ENCODE results near the gene SUSD4. TPM values are rescaled to one million over a fixed set of nuclear protein-coding genes. Genes with fewer than 3 reads are reported as not detected.

SUSD4 gene, protein sequence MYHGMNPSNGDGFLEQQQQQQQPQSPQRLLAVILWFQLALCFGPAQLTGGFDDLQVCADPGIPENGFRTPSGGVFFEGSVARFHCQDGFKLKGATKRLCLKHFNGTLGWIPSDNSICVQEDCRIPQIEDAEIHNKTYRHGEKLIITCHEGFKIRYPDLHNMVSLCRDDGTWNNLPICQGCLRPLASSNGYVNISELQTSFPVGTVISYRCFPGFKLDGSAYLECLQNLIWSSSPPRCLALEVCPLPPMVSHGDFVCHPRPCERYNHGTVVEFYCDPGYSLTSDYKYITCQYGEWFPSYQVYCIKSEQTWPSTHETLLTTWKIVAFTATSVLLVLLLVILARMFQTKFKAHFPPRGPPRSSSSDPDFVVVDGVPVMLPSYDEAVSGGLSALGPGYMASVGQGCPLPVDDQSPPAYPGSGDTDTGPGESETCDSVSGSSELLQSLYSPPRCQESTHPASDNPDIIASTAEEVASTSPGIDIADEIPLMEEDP
- under 0.01 TPM in 1 of 2 replicates, not detected in the other for total RNA-seq
- polyA plus RNA-seq = 0.33 and 0.63 TPM in 2 replicates
- 0.22 and 0.45 TPM in 2 replicates for polyA plus RNA-seq (2012)
- polyA minus RNA-seq (ENCODE audit: low replicate concordance) = not detected in 2 replicates

- Histone ChIP-seq H3K36me3 (ENCODE audit: control insufficient read depth, insufficient read depth, low read length) (no peaks in the 10 kb centered on the region), H4K20me1 (ENCODE audit: control insufficient read depth, extremely low read depth, insufficient read depth, low read length) (no peaks in the 10 kb centered on the region), H3K27ac (ENCODE audit: insufficient read depth, low read length) (no peak within 1 kb of the TSS), H3K9me3 (ENCODE audit: control insufficient read depth, insufficient read depth, low read depth, low read length) (no peaks in the 10 kb centered on the region), H3K4me1 (ENCODE audit: control insufficient read depth, extremely low read depth, insufficient read depth, low read length) (no peaks in the 10 kb centered on the region), H2AFZ (ENCODE audit: low read length) (no peak within 1 kb of the TSS), H3K4me3 (replicated peaks in 1 of 4; ENCODE audit: control extremely low read depth in 1 of 4, insufficient read depth in 1 of 4, low read depth in 3 of 4, low read length in 4 of 4) (peak within 1 kb of the TSS; percentile 17 to 33 (median 22)), H3K27me3 (ENCODE audit: control insufficient read depth, insufficient read depth, low read length) (peaks cover 37% of the 10 kb centered on the region), H3K9ac (ENCODE audit: insufficient read depth, low read length) (no peak within 1 kb of the TSS), H3K4me2 (ENCODE audit: extremely low read depth, insufficient read depth, low read length) (peak within 1 kb of the TSS; percentile 71), H3K79me2 (ENCODE audit: control insufficient read depth, insufficient read depth, low read length) (no peaks in the 10 kb centered on the region)
- peak in 1 of 2 donors; percentile 14 for DNase-seq (ENCODE audit: low read depth in 2 of 2)
- TF ChIP-seq CTCF (conservative IDR thresholded peaks at IDR 0.05 in 1 of 2, IDR thresholded peaks at IDR 0.05 in 1 of 2; ENCODE audit: low read depth in 1 of 2, low read length in 2 of 2) (no peak), EZH2 (IDR thresholded peaks at IDR 0.05; ENCODE audit: low read length, missing control alignments) (no peak)
Measured at GRCh38 chr1:223363856-223364684, at the start of gene SUSD4. Gene SUSD4 (minus strand): TSS chr1:223364176. CDS start chr1:223363425, 751 bp downstream.

DNA sequence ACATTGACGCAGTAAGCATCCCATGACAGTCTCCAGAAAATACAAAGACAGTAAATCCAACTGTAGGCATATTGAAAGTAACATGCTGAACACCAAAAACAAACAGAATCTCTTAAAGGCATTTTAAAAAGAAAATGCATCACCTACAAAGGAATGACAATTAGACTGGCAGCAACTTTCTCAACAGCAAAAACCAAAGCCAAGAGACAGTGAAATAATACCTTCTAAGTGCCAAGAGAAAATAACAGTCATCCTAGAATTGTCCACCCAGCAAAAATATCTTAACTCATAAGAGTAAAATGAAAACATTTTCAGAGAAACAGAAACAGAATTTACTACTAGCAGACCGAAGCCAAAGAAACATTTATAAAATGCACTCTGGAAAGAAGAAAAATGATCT is 49.2 kb upstream of the SUSD4 start:
- Histone ChIP-seq H3K27me3 (ENCODE audit: control insufficient read depth, insufficient read depth, low read length) (no peaks in the 10 kb centered on the region), H3K79me2 (ENCODE audit: control insufficient read depth, insufficient read depth, low read length) (no peaks in the 10 kb centered on the region), H3K4me2 (ENCODE audit: extremely low read depth, insufficient read depth, low read length) (no peak overlapping the region), H3K4me1 (ENCODE audit: control insufficient read depth, extremely low read depth, insufficient read depth, low read length) (peaks cover 12% of the 10 kb centered on the region), H3K9ac (ENCODE audit: insufficient read depth, low read length) (no peak overlapping the region), H3K27ac (ENCODE audit: insufficient read depth, low read length) (no peak overlapping the region), H2AFZ (ENCODE audit: low read length) (no peak overlapping the region), H3K4me3 (replicated peaks in 1 of 4; ENCODE audit: control extremely low read depth in 1 of 4, insufficient read depth in 1 of 4, low read depth in 3 of 4, low read length in 4 of 4) (no peak overlapping the region), H4K20me1 (ENCODE audit: control insufficient read depth, extremely low read depth, insufficient read depth, low read length) (no peaks in the 10 kb centered on the region), H3K9me3 (ENCODE audit: control insufficient read depth, insufficient read depth, low read depth, low read length) (no peaks in the 10 kb centered on the region), H3K36me3 (ENCODE audit: control insufficient read depth, insufficient read depth, low read length) (no peaks in the 10 kb centered on the region)
- no peak for TF ChIP-seq EZH2 (IDR thresholded peaks at IDR 0.05; ENCODE audit: low read length, missing control alignments)
- TF ChIP-seq CTCF (conservative IDR thresholded peaks at IDR 0.05 in 1 of 2, IDR thresholded peaks at IDR 0.05 in 1 of 2; ENCODE audit: low read depth in 1 of 2, low read length in 2 of 2) = no peak
- no peak for DNase-seq (ENCODE audit: low read depth in 2 of 2)

DNA sequence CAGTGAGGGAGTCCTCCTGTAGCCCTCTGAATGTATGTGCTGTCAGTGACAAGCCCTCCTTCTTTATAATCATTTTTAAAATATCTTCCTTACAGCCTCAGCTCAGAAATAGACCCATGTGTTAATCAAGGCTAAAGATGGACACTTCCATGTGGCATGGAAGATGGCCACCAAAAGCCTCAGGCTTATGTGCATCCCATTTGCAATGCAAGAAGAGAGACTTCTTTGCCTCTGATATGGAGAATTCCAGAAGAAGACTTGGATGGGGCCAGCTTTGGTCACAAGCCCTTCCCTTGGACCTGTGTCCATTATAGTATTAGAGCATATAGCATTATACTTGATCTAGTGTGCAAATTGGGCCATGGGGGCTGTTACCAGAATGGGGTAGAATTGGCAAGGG is 47.7 kb upstream of the SUSD4 start:
- Histone ChIP-seq H3K79me2 (ENCODE audit: control insufficient read depth, insufficient read depth, low read length) (no peaks in the 10 kb centered on the region), H3K9ac (ENCODE audit: insufficient read depth, low read length) (no peak overlapping the region), H3K27ac (ENCODE audit: insufficient read depth, low read length) (no peak overlapping the region), H4K20me1 (ENCODE audit: control insufficient read depth, extremely low read depth, insufficient read depth, low read length) (no peaks in the 10 kb centered on the region), H3K36me3 (ENCODE audit: control insufficient read depth, insufficient read depth, low read length) (no peaks in the 10 kb centered on the region), H3K27me3 (ENCODE audit: control insufficient read depth, insufficient read depth, low read length) (no peaks in the 10 kb centered on the region), H3K9me3 (ENCODE audit: control insufficient read depth, insufficient read depth, low read depth, low read length) (no peaks in the 10 kb centered on the region), H2AFZ (ENCODE audit: low read length) (no peak overlapping the region), H3K4me2 (ENCODE audit: extremely low read depth, insufficient read depth, low read length) (peak overlapping the region; percentile 54), H3K4me3 (replicated peaks in 1 of 4; ENCODE audit: control extremely low read depth in 1 of 4, insufficient read depth in 1 of 4, low read depth in 3 of 4, low read length in 4 of 4) (no peak overlapping the region), H3K4me1 (ENCODE audit: control insufficient read depth, extremely low read depth, insufficient read depth, low read length) (peaks cover 12% of the 10 kb centered on the region)
- DNase-seq (ENCODE audit: low read depth in 2 of 2) = no peak
- TF ChIP-seq EZH2 (IDR thresholded peaks at IDR 0.05; ENCODE audit: low read length, missing control alignments) (no peak), CTCF (conservative IDR thresholded peaks at IDR 0.05 in 1 of 2, IDR thresholded peaks at IDR 0.05 in 1 of 2; ENCODE audit: low read depth in 1 of 2, low read length in 2 of 2) (no peak)
